ENCODE measurements around the gene CYP2U1.
A peak's percentile ranks its signal among the peaks of the same experiment; 100 is the strongest.

Gene CYP2U1

GRCh38 chr4:107930821-107931774, at the start of gene CYP2U1:
CYP2U1 (plus strand) TSS chr4:107931549; CDS start chr4:107931644, 95 bp downstream.
- H3K4me1 ChIP-seq (ENCODE audit: control insufficient read depth in 1 of 2, insufficient read depth in 2 of 2, low read length in 2 of 2): peaks cover 15 to 17% of the 10 kb centered on the region in 2 donors
- no peaks in the 10 kb centered on the region for H3K9me3 ChIP-seq (ENCODE audit: control insufficient read depth in 1 of 2, low read length in 2 of 2)
- peak within 1 kb of the TSS; percentile 67 to 73 for H3K9ac ChIP-seq (ENCODE audit: low read depth in 1 of 2, low read length in 2 of 2)
- H3K36me3 ChIP-seq (ENCODE audit: control insufficient read depth in 1 of 2, insufficient read depth in 2 of 2, low read length in 2 of 2): no peaks in the 10 kb centered on the region
- H3K4me3 ChIP-seq (ENCODE audit: low read depth in 1 of 2, low read length in 2 of 2): peak within 1 kb of the TSS; percentile 78 to 87
- no peak within 1 kb of the TSS for H3K27ac ChIP-seq (ENCODE audit: low read depth, low read length)
- no peaks in the 10 kb centered on the region for H3K27me3 ChIP-seq (ENCODE audit: control insufficient read depth in 1 of 2, insufficient read depth in 2 of 2, low read length in 2 of 2)

- no peak overlapping the region for H3K27ac ChIP-seq (ENCODE audit: low read depth, low read length)
- H3K27me3 ChIP-seq (ENCODE audit: control insufficient read depth in 1 of 2, insufficient read depth in 2 of 2, low read length in 2 of 2): no peaks in the 10 kb centered on the region
- H3K9ac ChIP-seq (ENCODE audit: low read depth in 1 of 2, low read length in 2 of 2): no peak overlapping the region
- H3K4me1 ChIP-seq (ENCODE audit: control insufficient read depth in 1 of 2, insufficient read depth in 2 of 2, low read length in 2 of 2): no peaks in the 10 kb centered on the region
- H3K9me3 ChIP-seq (ENCODE audit: control insufficient read depth in 1 of 2, low read length in 2 of 2): peaks cover 3 to 13% of the 10 kb centered on the region in 2 donors
- no peaks in the 10 kb centered on the region for H3K36me3 ChIP-seq (ENCODE audit: control insufficient read depth in 1 of 2, insufficient read depth in 2 of 2, low read length in 2 of 2)
- no peak overlapping the region for H3K4me3 ChIP-seq (ENCODE audit: low read depth in 1 of 2, low read length in 2 of 2)
These were observed 45.5 kb upstream of the CYP2U1 start for GRCh38 chr4:107885865-107886264.

GRCh38 chr4:107888237-107888636, 43.1 kb upstream of the CYP2U1 start:
- no peaks in the 10 kb centered on the region for H3K36me3 ChIP-seq (ENCODE audit: control insufficient read depth in 1 of 2, insufficient read depth in 2 of 2, low read length in 2 of 2)
- no peak overlapping the region for H3K4me3 ChIP-seq (ENCODE audit: low read depth in 1 of 2, low read length in 2 of 2)
- H3K9me3 ChIP-seq (ENCODE audit: control insufficient read depth in 1 of 2, low read length in 2 of 2): peaks cover 3 to 13% of the 10 kb centered on the region in 2 donors
- no peak overlapping the region for H3K27ac ChIP-seq (ENCODE audit: low read depth, low read length)
- no peak overlapping the region for H3K9ac ChIP-seq (ENCODE audit: low read depth in 1 of 2, low read length in 2 of 2)
- no peaks in the 10 kb centered on the region for H3K27me3 ChIP-seq (ENCODE audit: control insufficient read depth in 1 of 2, insufficient read depth in 2 of 2, low read length in 2 of 2)
- H3K4me1 ChIP-seq (ENCODE audit: control insufficient read depth in 1 of 2, insufficient read depth in 2 of 2, low read length in 2 of 2): no peaks in the 10 kb centered on the region

- no peaks in the 10 kb centered on the region for H3K4me1 ChIP-seq (ENCODE audit: control insufficient read depth in 1 of 2, insufficient read depth in 2 of 2, low read length in 2 of 2)
- no peaks in the 10 kb centered on the region for H3K27me3 ChIP-seq (ENCODE audit: control insufficient read depth in 1 of 2, insufficient read depth in 2 of 2, low read length in 2 of 2)
- H3K27ac ChIP-seq (ENCODE audit: low read depth, low read length): no peak overlapping the region
These were observed 40.6 kb upstream of the CYP2U1 start for GRCh38 chr4:107890779-107891178.

GRCh38 chr4:107891299-107891698, 40.0 kb upstream of the CYP2U1 start:
- Histone ChIP-seq H3K27me3 (ENCODE audit: control insufficient read depth in 1 of 2, insufficient read depth in 2 of 2, low read length in 2 of 2) (no peaks in the 10 kb centered on the region), H3K9ac (ENCODE audit: low read depth in 1 of 2, low read length in 2 of 2) (no peak overlapping the region), H3K27ac (ENCODE audit: low read depth, low read length) (no peak overlapping the region), H3K36me3 (ENCODE audit: control insufficient read depth in 1 of 2, insufficient read depth in 2 of 2, low read length in 2 of 2) (no peaks in the 10 kb centered on the region), H3K9me3 (ENCODE audit: control insufficient read depth in 1 of 2, low read length in 2 of 2) (peaks cover 3 to 13% of the 10 kb centered on the region in 2 donors), H3K4me1 (ENCODE audit: control insufficient read depth in 1 of 2, insufficient read depth in 2 of 2, low read length in 2 of 2) (no peaks in the 10 kb centered on the region), H3K4me3 (ENCODE audit: low read depth in 1 of 2, low read length in 2 of 2) (no peak overlapping the region)

More at GRCh38 chr4:107890779-107891178, 40.6 kb upstream of the CYP2U1 start:
- H3K36me3 ChIP-seq (ENCODE audit: control insufficient read depth in 1 of 2, insufficient read depth in 2 of 2, low read length in 2 of 2): no peaks in the 10 kb centered on the region
- no peak overlapping the region for H3K4me3 ChIP-seq (ENCODE audit: low read depth in 1 of 2, low read length in 2 of 2)
- H3K9ac ChIP-seq (ENCODE audit: low read depth in 1 of 2, low read length in 2 of 2): no peak overlapping the region
- peaks cover 3 to 13% of the 10 kb centered on the region in 2 donors for H3K9me3 ChIP-seq (ENCODE audit: control insufficient read depth in 1 of 2, low read length in 2 of 2)

GRCh38 chr4:107893171-107894137, 37.9 kb upstream of the CYP2U1 start:
- Histone ChIP-seq H3K36me3 (ENCODE audit: control insufficient read depth in 1 of 2, insufficient read depth in 2 of 2, low read length in 2 of 2) (no peaks in the 10 kb centered on the region), H3K4me1 (ENCODE audit: control insufficient read depth in 1 of 2, insufficient read depth in 2 of 2, low read length in 2 of 2) (no peaks in the 10 kb centered on the region), H3K27me3 (ENCODE audit: control insufficient read depth in 1 of 2, insufficient read depth in 2 of 2, low read length in 2 of 2) (no peaks in the 10 kb centered on the region), H3K4me3 (ENCODE audit: low read depth in 1 of 2, low read length in 2 of 2) (no peak overlapping the region), H3K27ac (ENCODE audit: low read depth, low read length) (no peak overlapping the region), H3K9me3 (ENCODE audit: control insufficient read depth in 1 of 2, low read length in 2 of 2) (peaks cover 0 to 7% of the 10 kb centered on the region in 2 donors), H3K9ac (ENCODE audit: low read depth in 1 of 2, low read length in 2 of 2) (no peak overlapping the region)

GRCh38 chr4:107894138-107894603, 37.2 kb upstream of the CYP2U1 start:
- peaks cover 0 to 4% of the 10 kb centered on the region in 2 donors for H3K9me3 ChIP-seq (ENCODE audit: control insufficient read depth in 1 of 2, low read length in 2 of 2)
- no peaks in the 10 kb centered on the region for H3K27me3 ChIP-seq (ENCODE audit: control insufficient read depth in 1 of 2, insufficient read depth in 2 of 2, low read length in 2 of 2)
- no peak overlapping the region for H3K9ac ChIP-seq (ENCODE audit: low read depth in 1 of 2, low read length in 2 of 2)
- H3K4me3 ChIP-seq (ENCODE audit: low read depth in 1 of 2, low read length in 2 of 2): no peak overlapping the region
- no peaks in the 10 kb centered on the region for H3K36me3 ChIP-seq (ENCODE audit: control insufficient read depth in 1 of 2, insufficient read depth in 2 of 2, low read length in 2 of 2)
- no peaks in the 10 kb centered on the region for H3K4me1 ChIP-seq (ENCODE audit: control insufficient read depth in 1 of 2, insufficient read depth in 2 of 2, low read length in 2 of 2)
- H3K27ac ChIP-seq (ENCODE audit: low read depth, low read length): no peak overlapping the region

- no peaks in the 10 kb centered on the region for H3K4me1 ChIP-seq (ENCODE audit: control insufficient read depth in 1 of 2, insufficient read depth in 2 of 2, low read length in 2 of 2)
- no peaks in the 10 kb centered on the region for H3K9me3 ChIP-seq (ENCODE audit: control insufficient read depth in 1 of 2, low read length in 2 of 2)
- no peaks in the 10 kb centered on the region for H3K36me3 ChIP-seq (ENCODE audit: control insufficient read depth in 1 of 2, insufficient read depth in 2 of 2, low read length in 2 of 2)
- H3K27ac ChIP-seq (ENCODE audit: low read depth, low read length): no peak overlapping the region
- no peaks in the 10 kb centered on the region for H3K27me3 ChIP-seq (ENCODE audit: control insufficient read depth in 1 of 2, insufficient read depth in 2 of 2, low read length in 2 of 2)
- H3K9ac ChIP-seq (ENCODE audit: low read depth in 1 of 2, low read length in 2 of 2): no peak overlapping the region
- H3K4me3 ChIP-seq (ENCODE audit: low read depth in 1 of 2, low read length in 2 of 2): no peak overlapping the region
These were observed 35.1 kb upstream of the CYP2U1 start for GRCh38 chr4:107896158-107896645.

GRCh38 chr4:107896646-107897045, 34.7 kb upstream of the CYP2U1 start:
- H3K36me3 ChIP-seq (ENCODE audit: control insufficient read depth in 1 of 2, insufficient read depth in 2 of 2, low read length in 2 of 2): no peaks in the 10 kb centered on the region
- H3K9ac ChIP-seq (ENCODE audit: low read depth in 1 of 2, low read length in 2 of 2): no peak overlapping the region
- no peaks in the 10 kb centered on the region for H3K27me3 ChIP-seq (ENCODE audit: control insufficient read depth in 1 of 2, insufficient read depth in 2 of 2, low read length in 2 of 2)
- H3K4me3 ChIP-seq (ENCODE audit: low read depth in 1 of 2, low read length in 2 of 2): no peak overlapping the region
- H3K4me1 ChIP-seq (ENCODE audit: control insufficient read depth in 1 of 2, insufficient read depth in 2 of 2, low read length in 2 of 2): no peaks in the 10 kb centered on the region
- H3K27ac ChIP-seq (ENCODE audit: low read depth, low read length): no peak overlapping the region
- no peaks in the 10 kb centered on the region for H3K9me3 ChIP-seq (ENCODE audit: control insufficient read depth in 1 of 2, low read length in 2 of 2)
